HG03469 (cell line): ENCODE data around the gene ATAD3C.
"Not testable (repeated sequence)": the region's sequence is repeated elsewhere in the genome, so short reads cannot be mapped to it uniquely, and the experiment has no call there.

ENCODE experiments used
- ATAC-seq: cut with Tn5 transposase; IDR thresholded peaks from one replicate; pipeline ENCODE4 v1.9.1; 2021; ENCODE audit warnings: mild to moderate bottlenecking, moderate library complexity, moderate number of reproducible peaks; ENCODE audit not compliant: unreplicated experiment

Gene ATAD3C

GRCh38 chr1:1440262-1441001 is 9.1 kb upstream of the ATAD3C start:
- no peak for ATAC-seq

GRCh38 chr1:1441002-1441888 is 8.2 kb upstream of the ATAD3C start:
- no peak for ATAC-seq

GRCh38 chr1:1442069-1442770 is 7.3 kb upstream of the ATAD3C start:
- no peak for ATAC-seq

- not testable (repeated sequence) for ATAC-seq
These were observed 2.9 kb upstream of the ATAD3C start for GRCh38 chr1:1446631-1447030.

DNA sequence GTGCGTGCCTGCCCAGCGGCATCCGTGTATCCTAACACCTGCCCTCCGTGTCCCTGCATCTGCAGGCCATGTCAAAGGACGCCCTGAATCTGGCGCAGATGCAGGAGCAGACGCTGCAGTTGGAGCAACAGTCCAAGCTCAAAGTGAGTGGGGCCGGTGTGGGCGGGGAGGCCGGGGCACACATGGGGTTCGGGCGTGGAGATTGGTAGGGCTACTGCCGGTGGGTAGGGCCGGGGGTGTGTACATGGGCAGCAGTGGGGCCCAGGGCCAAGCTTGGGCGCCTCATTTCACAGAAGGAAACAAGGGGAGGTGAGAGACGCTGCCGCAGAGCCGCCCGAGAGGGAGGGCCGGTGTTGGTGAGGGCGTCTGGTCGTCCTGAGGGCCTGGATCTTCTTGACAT is 1.1 kb downstream of the ATAD3C start:
- ATAC-seq, result not testable (repeated sequence)

- no peak for ATAC-seq
These were observed 2.3 kb downstream of the ATAD3C start for GRCh38 chr1:1451696-1452364.

DNA sequence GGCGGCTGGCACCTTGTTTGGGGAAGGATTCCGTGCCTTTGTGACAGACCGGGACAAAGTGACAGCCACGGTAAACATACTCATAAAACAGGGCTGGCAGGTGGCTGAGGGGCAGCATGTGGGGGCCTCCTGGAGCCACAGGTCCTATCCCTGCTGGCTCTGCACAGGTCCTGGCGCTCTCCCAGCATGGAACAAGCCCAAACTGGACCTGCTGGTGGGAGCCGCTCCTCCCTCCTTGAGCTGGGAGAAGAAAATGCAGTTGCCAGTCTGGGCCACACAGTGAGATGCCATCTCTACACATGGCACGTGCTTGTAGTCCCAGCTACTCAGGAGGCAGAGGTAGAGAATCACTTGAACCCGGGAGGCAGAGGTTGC is 2.9 kb downstream of the ATAD3C start:
- not testable (repeated sequence) for ATAC-seq

DNA sequence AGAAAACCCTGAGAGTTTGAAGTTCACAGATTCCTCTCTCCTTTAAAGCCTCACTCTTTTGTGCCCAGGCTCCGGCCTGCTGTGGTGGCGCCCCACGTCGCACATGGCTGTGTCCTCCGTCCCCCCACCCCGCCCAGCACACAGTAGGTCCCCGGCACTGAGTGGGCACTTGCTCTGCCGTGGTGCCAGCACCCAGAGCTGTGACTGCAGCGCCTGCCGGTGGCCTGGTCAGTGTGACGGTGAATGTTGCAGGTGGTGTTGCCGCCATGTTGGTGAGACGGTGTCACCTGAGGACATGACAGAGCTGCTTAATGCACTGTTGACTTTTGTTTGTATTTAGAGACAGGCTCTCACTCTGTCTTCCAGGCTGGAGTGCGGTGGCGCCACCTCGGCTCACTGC is 3.4 kb downstream of the ATAD3C start:
- ATAC-seq, result no peak

DNA sequence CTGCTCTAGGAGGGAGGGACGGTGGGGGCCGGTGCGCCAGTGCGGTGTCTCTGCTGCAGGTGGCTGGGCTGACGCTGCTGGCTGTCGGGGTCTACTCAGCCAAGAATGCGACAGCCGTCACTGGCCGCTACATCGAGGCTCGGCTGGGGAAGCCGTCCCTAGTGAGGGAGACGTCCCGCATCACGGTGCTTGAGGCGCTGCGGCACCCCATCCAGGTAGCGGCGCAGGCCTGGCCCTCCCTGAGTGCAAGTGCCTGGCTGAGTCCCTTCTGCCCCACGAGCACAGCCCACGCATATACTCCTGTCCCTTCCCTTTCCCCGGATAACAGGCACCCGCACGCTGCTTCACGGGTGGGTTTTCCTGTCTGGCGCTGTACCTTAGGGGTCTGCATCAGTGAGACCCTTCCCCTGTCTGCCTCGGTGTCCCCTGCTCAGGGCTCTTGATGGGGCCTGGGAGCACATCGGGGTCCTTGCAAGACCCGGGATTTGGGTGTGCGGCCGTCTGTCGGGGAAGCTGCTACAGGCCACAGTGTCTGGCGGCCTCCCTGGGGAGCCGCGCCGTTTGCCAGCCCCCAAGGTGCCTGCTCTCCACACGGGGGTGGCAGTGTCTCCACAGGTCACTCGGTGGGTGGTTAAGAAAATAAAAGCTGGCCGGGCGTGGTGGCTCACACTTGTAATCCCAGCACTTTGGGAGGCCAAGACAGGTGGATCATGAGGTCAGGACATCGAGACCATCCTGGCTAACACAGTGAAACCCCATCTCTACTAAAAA is 5.0 kb downstream of the ATAD3C start:
- not testable (repeated sequence) for ATAC-seq

DNA sequence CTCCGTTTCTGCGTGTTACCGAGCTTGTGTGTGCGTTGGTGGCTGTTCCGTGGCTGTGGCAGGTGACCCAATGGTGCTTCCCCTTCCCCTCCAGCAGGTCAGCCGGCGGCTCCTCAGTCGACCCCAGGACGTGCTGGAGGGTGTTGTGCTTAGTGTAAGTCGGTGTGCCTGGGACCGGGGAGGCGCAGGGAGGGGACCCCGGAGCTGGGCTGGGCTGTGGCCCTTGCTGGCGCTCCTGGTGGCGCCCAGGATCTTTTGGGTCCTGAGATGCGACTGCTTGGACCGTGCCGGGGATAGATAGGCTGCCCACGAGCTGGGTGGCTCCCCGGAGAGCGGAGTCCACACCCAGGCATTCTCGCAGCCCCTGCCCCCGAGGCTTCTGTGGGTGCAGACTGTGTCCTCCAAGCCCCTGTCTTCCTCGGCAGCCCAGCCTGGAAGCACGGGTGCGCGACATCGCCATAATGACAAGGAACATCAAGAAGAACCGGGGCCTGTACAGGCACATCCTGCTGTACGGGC is 5.9 kb downstream of the ATAD3C start:
- no peak for ATAC-seq

GRCh38 chr1:1455934-1456333 is 6.4 kb downstream of the ATAD3C start:
- not testable (repeated sequence) for ATAC-seq

DNA sequence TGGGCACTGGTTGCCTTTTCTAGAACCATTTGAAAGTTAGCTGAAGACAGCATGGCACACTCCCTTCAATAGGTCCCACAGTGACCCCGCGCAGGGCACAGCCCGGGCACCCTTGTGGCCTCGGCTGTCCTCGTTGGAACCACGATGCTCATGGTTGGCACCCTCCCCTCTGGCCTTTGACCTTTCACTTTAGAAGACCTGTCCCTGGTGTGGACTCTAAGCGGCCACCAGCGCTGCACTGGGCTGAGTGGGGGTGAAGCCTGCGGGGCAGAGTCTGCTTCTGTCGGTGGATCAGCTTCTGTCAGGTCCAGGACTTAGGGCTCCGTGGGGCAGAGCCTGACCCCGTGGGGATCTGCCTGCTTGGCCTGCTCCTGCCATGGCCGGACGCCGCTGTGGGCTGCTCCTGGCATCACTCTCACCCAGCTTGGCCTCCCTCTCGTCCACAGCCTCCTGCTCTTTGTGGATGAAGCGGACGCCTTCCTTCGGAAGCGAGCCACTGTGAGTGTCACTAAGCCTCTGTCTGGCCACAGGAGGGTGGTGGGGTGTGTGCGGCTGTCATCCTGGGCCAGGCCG is 7.3 kb downstream of the ATAD3C start:
- ATAC-seq, result not testable (repeated sequence)

GRCh38 chr1:1459156-1459555 is 9.7 kb downstream of the ATAD3C start:
- ATAC-seq, result not testable (repeated sequence)

DNA sequence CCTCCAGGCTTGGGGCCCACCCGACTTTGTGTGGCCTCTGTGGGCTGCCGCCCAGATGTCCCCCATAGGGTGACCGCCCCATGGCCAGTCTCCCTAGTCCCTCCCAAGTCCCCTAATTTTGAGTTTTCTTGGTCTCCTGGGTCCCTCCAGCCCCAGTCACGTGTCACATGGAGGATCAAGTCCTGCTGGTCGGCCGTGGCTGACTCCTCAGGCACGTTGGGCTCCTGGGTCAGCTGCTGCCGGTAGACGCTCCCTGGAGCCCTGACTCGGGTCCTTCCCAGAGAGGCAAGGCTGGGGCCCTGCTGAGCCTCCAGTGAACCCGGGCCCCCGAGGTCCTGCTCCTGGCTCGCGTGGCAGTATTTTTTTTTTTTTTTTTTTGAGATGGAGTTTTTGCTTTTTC is 10.2 kb downstream of the ATAD3C start:
- ATAC-seq, result not testable (repeated sequence)

DNA sequence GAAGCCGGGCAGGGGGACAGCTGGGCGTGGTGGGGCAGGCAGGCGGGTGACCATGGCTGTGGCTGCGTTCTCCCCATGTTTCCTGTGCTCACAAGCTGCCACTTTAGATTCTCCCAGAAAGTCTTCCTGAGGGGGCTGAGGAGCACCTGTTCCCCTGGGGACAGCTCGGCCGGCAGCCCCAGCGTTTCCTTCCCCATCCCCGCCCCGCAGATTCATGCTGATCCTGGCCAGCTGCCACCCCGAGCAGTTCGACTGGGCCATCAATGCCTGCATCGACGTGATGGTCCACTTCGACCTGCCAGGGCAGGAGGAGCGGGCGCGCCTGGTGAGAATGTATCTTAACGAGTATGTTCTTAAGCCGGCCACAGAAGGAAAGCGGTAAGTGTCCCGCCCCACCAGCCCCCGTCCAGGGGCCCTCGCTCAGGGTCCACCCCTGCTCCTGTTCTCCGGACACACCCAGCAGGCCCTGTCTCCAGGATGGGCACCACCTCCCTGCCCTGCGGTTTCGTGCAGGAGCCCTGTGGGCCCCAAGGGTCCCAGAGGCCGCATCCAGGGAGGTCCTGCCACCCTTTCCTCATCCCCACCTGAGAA is 11.1 kb downstream of the ATAD3C start:
- no peak for ATAC-seq

- ATAC-seq, result no peak
These were observed 12.3 kb downstream of the ATAD3C start for GRCh38 chr1:1461721-1462317.

GRCh38 chr1:1462318-1462966 is 13.0 kb downstream of the ATAD3C start:
- ATAC-seq, result no peak

DNA sequence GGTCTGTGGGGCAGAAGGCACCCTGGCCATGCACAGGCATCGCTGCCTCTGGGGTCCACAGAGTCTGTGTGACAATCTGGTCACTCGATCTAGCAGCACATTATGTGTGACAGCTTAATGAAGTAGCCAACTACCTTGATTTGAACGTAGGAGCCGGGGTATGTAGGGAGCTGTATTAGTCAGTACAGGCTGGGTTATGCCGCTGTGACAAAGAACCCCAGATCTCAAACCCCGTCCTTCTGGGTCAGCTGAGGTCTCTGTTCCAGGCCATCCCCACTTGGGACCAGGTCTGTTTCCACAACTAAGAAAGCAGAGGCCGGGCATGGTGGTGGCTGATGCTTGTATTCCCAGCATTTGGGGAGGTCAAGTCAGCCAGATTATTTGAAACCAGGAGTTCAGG is 13.8 kb downstream of the ATAD3C start:
- no peak for ATAC-seq
